Activated T-helper 2 cell treated with anti-CD3 and anti-CD28 coated beads, Interferon-gamma antibody, Interleukin-2, Interleukin-4, amounts not matched to agents 10 μg/mL and 5 μg/mL and 100 μg/mL, durations not matched to agents 14 hours and 24 hours and 36 hours (primary cell): Measurements from ENCODE around the gene MAS1L. TPM values are rescaled to one million over a fixed set of nuclear protein-coding genes. Genes with fewer than 3 reads are reported as not detected.

Source experiments
- DNase-seq: peaks from one replicate; pipeline ENCODE4 v3.0.0; 2021; ENCODE audit warnings: low spot score
- H3K27ac Mint-ChIP-seq: one replicate; pipeline ENCODE4 v1.8.0; 2021; ENCODE audit warnings: mixed read lengths
- H3K27me3 Mint-ChIP-seq: one replicate; pipeline ENCODE4 v1.8.0; 2021; ENCODE audit warnings: low read depth, mixed read lengths
- H3K36me3 Mint-ChIP-seq: one replicate; pipeline ENCODE4 v1.8.0; 2021; ENCODE audit warnings: low read depth, mixed read lengths
- H3K4me1 Mint-ChIP-seq: one replicate; pipeline ENCODE4 v1.8.0; 2021; ENCODE audit warnings: low read depth, mixed read lengths
- H3K4me3 Mint-ChIP-seq: one replicate; pipeline ENCODE4 v1.8.0; 2021; ENCODE audit warnings: low read depth, mild to moderate bottlenecking, moderate library complexity, mixed read lengths
- H3K9me3 Mint-ChIP-seq: one replicate; pipeline ENCODE4 v1.8.0; 2021; ENCODE audit warnings: mixed read lengths
- intact Hi-C: fragments of 100-400 bp; cut with micrococcal nuclease; formaldehyde crosslinking; loops from one replicate; pipeline ENCODE4 v1.15.1; 2023
- total RNA-seq: library from RNA; stranded (reverse); gene quantifications from 2 replicates; pipeline ENCODE4 v1.2.3, GENCODE V29; 2022

Gene MAS1L
- total RNA-seq, 1 donor from 2014 or later, result not detected

DNA sequence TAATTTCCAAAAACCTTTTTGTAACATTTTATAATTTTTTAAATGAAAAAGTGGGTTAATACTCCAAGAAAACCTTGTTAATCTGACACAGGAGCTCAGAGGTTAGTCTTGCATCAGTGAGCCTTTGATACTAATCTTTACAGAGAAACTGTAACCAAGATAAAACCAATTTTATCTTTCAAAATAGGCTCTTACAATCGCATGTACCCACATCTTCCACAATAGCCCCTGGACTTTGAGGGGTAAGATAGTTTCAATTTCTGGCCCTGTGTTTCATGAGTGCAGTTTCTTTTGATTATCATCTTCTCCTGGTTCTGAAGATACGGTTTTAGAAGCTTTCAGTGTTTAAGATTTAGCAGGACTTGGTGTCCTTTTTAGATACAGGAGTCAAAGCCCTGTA, 34.5 kb upstream of the MAS1L start:
- H3K36me3 Mint-ChIP-seq, result no peaks in the 10 kb centered on the region
- H3K4me3 Mint-ChIP-seq, result no peak overlapping the region
- no peak for DNase-seq
- no peak overlapping the region for H3K27ac Mint-ChIP-seq
- no peaks in the 10 kb centered on the region for H3K4me1 Mint-ChIP-seq
- intact Hi-C loops, result no loop called here
- peaks cover 29% of the 10 kb centered on the region for H3K27me3 Mint-ChIP-seq
- H3K9me3 Mint-ChIP-seq, result no peaks in the 10 kb centered on the region

DNA sequence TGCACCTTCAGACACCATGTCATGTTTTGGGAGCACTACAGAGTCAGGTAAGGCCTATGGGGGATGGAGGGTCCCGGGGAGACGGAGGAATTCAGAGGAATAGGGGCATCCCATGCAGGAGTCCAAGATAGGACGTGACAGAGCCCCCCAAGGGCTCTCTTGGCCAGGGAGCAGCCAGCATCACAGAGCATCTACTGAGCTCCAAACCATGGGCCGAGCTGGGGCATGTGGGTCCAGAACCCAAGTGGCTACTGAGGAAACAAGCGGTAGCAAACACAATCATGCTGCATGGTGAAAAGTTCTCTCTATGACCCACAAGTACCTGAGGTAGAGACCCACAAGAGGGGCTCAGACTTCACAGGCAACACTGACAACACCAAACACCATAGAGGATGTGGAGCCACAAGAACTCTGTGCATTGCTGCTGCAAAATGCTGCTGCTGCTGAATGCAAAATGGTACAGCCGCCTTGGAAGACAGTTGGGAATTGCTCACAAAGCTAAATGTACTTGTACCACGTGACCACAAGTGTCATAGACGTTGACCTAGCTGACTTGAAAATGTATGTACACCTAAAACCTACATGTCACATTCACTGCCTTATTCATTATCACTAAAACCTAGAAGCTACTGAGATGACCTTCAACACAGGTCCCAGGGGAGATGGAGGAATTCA, 33.4 kb upstream of the MAS1L start:
- no peak for DNase-seq

DNA sequence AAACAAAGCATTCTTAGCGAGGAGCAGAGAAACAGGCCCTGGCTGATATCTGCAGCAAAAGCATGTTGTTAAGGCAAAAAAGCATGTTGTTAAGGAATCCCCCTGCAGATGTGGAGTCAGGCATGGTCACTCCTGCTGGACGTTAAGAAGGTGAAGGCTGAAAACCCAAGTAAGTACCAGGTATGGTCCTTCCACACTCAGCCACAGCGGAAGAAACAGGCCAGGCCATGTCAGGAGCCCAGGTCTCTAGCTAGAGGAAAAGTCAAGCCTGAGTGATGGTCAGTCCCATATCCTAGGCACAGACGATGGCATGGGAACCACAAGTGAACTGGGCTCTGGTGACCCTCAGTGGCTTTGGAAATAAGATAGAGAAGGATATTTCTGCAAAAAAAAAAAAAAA, 32.5 kb upstream of the MAS1L start:
- Mint-ChIP-seq H3K4me1 (peaks cover 7% of the 10 kb centered on the region), H3K9me3 (no peaks in the 10 kb centered on the region), H3K36me3 (no peaks in the 10 kb centered on the region), H3K27me3 (peaks cover 28% of the 10 kb centered on the region), H3K4me3 (no peak overlapping the region), H3K27ac (no peak overlapping the region)
- DNase-seq, result no peak
- intact Hi-C loops, result no loop called here

More for the DNA sequence above, 33.4 kb upstream of the MAS1L start:
- Mint-ChIP-seq H3K27me3 (peaks cover 33% of the 10 kb centered on the region), H3K27ac (no peak overlapping the region), H3K4me1 (peaks cover 2% of the 10 kb centered on the region), H3K36me3 (no peaks in the 10 kb centered on the region), H3K4me3 (no peak overlapping the region), H3K9me3 (no peaks in the 10 kb centered on the region)
- intact Hi-C loops, result no loop called here

DNA sequence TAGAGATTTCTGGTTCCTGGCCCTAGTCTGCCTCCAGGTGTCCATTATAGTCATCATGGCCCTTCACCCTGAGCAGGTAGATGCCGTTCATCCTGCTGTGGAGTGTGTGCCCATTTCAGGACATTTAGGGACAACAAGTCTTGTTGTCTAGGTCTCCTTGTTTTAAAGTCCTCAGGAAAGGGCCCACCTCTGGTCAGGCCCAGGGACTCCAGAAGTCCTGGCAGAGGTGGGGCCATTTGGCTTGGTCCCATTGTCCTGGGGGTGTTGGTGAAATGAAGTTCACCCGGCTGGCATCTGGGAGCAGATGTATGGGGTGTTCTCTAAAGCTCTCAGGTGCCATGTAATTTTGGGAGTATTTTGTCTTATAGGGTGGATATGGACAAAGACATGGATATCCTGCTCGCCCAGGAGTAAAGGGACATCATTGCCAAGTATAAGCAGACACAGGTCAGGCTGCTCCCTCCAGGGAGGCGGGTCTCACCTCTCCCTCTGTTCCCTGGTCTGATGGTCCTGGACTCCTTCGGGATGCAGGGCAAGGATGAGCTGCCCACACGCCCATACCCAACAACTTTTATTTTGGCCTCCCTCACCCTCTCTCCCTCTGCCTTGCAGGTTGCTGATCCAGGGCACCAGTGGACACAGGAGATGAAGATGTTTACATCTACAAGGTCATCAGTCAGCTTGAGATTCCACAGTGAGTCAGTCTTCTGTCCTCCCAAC, 31.7 kb upstream of the MAS1L start:
- Mint-ChIP-seq H3K27me3 (peaks cover 27% of the 10 kb centered on the region), H3K4me3 (no peak overlapping the region), H3K27ac (no peak overlapping the region), H3K9me3 (no peaks in the 10 kb centered on the region), H3K4me1 (peaks cover 7% of the 10 kb centered on the region), H3K36me3 (no peaks in the 10 kb centered on the region)
- intact Hi-C loops, result no loop called here
- DNase-seq, result no peak

DNA sequence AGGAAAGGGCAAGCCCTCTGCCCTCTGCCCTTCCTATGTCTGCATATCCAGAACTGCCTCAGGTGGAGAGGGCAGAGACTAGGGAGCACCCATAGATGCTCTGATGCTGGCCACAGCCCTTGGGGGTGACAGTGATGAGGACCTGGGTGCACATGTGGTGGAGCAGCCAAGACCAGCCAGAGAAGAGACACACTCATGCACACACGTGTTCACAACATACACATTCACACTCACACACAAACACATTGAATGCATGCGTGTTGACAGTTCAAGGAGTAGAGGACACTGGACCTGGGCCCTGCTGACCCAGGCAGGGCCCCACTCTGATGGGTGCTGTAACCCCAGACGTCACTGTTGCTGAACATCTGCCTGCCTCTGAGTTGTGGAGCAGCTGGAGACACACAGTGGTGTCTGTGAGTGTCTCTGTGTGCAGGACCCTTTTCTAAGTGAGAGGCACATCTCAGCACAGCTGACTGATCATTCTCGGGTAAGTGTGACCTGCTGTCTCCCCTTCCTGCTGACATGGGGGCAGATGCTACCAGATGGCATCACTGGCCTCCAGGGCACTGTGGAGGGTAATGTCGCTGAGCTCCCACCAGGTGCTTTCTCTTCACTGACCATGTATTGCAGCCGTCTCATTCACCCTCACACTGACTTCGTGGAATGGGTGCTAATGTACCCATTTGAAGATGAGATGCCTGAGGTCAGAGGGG, 30.1 kb upstream of the MAS1L start:
- no peak for DNase-seq
- Mint-ChIP-seq H3K4me3 (no peak overlapping the region), H3K36me3 (no peaks in the 10 kb centered on the region), H3K27ac (no peak overlapping the region), H3K4me1 (peaks cover 7% of the 10 kb centered on the region), H3K27me3 (peaks cover 24% of the 10 kb centered on the region), H3K9me3 (no peaks in the 10 kb centered on the region)
- intact Hi-C loops, result no loop called here

DNA sequence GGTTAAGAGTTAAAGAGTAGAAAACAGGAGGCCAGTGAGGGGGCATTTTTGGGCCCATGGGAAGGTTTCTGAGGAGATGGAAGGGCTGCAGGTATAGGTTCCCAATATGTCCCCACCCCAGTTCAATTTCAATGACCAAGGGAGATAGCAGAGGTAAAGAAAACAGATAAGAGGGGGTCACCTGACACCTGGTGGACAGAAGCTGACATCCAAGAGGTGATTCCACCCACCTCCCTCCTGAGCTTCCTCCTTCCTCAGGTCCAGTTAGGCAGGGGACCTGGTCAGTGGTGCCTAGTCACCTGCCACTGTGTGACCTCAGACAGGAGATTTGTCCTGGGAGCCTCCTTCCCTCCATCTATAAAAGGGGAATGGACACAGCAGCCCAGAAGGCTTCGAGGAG, 29.5 kb upstream of the MAS1L start:
- intact Hi-C loops, result no loop called here
- Mint-ChIP-seq H3K36me3 (no peaks in the 10 kb centered on the region), H3K4me1 (peaks cover 7% of the 10 kb centered on the region), H3K27me3 (peaks cover 22% of the 10 kb centered on the region), H3K27ac (no peak overlapping the region), H3K9me3 (no peaks in the 10 kb centered on the region), H3K4me3 (no peak overlapping the region)
- no peak for DNase-seq

DNA sequence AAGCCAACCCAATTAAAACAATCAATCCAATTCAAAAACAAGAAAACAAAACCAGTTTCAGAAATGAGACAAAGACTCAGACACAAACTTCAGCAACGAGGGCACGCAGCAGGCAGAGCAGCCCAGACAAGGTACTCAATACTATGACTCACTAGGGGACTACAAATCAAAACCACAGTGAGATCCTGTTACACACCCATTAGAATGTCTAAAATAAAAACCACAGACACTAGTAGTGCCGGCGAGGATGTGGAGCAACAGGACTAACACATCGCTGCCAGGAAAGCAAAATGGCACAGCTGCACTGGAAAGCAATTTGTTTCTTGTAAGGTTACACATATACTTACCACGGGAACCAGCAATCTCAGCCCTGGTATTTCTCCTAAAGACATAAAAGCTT, 28.4 kb upstream of the MAS1L start:
- H3K4me1 Mint-ChIP-seq, result peaks cover 7% of the 10 kb centered on the region
- no peak overlapping the region for H3K4me3 Mint-ChIP-seq
- H3K36me3 Mint-ChIP-seq, result no peaks in the 10 kb centered on the region
- H3K9me3 Mint-ChIP-seq, result no peaks in the 10 kb centered on the region
- DNase-seq, result no peak
- H3K27ac Mint-ChIP-seq, result no peak overlapping the region
- peaks cover 20% of the 10 kb centered on the region for H3K27me3 Mint-ChIP-seq
- intact Hi-C loops, result no loop called here

DNA sequence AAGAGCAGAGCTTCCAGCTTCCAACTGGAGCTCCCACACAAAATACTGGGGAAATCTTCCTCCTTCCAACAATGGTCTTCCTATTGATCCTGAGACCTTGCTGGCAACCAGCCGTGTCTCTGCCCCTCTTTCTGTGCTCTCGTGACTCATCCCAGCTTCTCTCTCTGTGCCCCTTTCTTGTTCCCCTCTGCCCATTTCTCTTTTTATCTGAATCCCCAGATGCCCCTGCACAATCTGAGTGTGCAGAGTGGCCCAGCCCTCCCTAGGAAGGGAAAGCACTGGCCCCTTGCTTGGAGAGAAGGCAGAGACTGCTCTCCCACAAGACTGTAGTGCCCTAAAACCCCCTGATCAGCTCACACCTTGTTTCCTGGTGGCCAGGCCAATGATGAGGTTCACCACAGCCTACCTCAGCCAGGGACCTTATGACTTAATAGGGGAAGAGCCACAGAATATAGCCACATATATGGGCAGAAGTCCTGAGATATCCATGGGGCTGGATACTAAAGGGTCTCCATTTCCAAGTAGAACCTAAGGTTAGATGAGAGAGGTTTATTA, 23.1 kb upstream of the MAS1L start:
- no peaks in the 10 kb centered on the region for H3K9me3 Mint-ChIP-seq
- peaks cover 23% of the 10 kb centered on the region for H3K27me3 Mint-ChIP-seq
- no peak overlapping the region for H3K27ac Mint-ChIP-seq
- H3K4me3 Mint-ChIP-seq, result no peak overlapping the region
- H3K4me1 Mint-ChIP-seq, result peaks cover 1% of the 10 kb centered on the region
- intact Hi-C loops, result no loop called here
- no peaks in the 10 kb centered on the region for H3K36me3 Mint-ChIP-seq
- DNase-seq, result no peak

DNA sequence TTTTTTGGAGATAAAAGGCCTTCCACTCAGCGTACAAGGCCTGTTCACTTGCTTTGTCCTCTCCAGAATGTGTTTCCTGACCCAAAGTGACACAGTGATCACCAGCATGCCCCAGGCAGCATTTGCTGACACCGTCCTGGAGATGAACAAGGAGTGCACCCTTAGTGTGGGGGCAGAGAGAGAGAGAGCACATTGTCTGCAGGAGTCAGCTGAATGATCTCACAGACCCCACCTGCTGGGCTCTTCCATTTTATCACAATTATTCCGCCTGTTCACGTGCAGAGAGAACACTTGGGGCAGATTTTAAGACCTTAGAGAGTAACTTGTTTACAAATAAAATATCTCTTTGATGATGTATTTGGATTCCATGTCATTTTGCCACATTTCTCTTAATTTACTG, 22.4 kb upstream of the MAS1L start:
- DNase-seq, result no peak
- Mint-ChIP-seq H3K9me3 (no peaks in the 10 kb centered on the region), H3K4me3 (no peak overlapping the region), H3K27ac (no peak overlapping the region), H3K36me3 (no peaks in the 10 kb centered on the region), H3K27me3 (peaks cover 23% of the 10 kb centered on the region), H3K4me1 (no peaks in the 10 kb centered on the region)
- intact Hi-C loops, result no loop called here

DNA sequence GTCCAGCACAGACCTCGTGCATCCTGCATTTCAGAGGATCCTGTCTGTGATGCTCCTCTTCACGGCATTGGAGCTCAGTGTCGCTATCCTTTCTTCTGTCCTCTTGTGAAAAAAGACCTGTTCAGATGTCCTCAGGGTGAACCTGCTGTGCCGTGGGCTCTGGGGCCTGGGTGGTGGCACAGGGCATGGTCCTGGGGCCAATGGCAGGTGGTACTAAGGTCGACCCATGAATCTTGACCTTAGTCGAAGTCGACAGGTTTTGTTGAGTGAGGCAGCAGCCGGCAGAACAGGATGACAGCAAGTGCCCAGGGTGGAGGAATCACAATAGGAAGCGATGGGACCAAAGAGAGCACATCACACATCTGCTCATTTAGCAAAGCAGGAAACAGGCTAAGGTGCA, 22.0 kb upstream of the MAS1L start:
- Mint-ChIP-seq H3K4me3 (no peak overlapping the region), H3K9me3 (no peaks in the 10 kb centered on the region), H3K27me3 (peaks cover 20% of the 10 kb centered on the region), H3K27ac (no peak overlapping the region), H3K4me1 (no peaks in the 10 kb centered on the region), H3K36me3 (no peaks in the 10 kb centered on the region)
- DNase-seq, result no peak
- intact Hi-C loops, result no loop called here

DNA sequence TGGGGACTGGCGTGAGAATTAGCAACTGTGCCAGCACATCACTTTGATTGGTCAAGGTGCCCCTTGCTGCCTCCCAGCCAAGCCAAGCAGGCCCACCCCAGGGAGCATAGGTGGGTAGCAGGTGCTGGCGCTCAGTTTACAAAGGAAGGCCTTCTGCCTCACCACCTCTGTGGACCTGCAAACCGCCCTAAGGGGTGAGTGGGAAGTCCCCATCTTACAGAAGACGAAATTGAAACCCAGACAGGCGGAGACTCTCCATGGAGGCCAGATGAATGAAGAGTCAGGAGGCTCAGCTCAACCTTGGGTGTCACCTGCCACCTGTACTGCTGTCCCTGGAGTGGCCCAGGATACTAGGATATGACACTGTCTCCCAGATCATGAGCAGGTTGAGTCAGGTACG, 21.5 kb upstream of the MAS1L start:
- H3K4me1 Mint-ChIP-seq, result no peaks in the 10 kb centered on the region
- H3K36me3 Mint-ChIP-seq, result no peaks in the 10 kb centered on the region
- intact Hi-C loops, result no loop called here
- no peak for DNase-seq
- no peak overlapping the region for H3K27ac Mint-ChIP-seq
- H3K4me3 Mint-ChIP-seq, result no peak overlapping the region
- H3K27me3 Mint-ChIP-seq, result peaks cover 17% of the 10 kb centered on the region
- no peaks in the 10 kb centered on the region for H3K9me3 Mint-ChIP-seq

DNA sequence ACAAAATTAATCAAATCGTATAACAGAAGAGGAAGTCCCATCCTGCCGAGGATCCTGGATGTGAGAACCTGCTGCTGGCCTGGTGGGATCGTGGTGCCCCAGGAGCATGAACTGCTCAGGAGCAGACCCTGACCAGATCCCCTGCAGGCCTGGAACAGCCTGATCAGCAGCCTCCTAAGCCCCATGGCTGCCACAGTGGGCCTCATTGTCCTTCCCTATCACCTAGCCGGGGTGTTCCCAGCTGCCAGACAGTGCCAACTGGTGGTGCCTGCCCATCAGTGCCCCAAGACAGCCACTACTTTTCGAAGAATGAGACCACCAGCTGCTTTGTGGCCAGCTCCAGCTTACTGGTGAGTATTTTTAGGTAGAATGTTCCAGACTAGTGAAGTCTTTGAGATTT, 19.6 kb upstream of the MAS1L start:
- no peaks in the 10 kb centered on the region for H3K36me3 Mint-ChIP-seq
- DNase-seq, result no peak
- no peaks in the 10 kb centered on the region for H3K4me1 Mint-ChIP-seq
- intact Hi-C loops, result no loop called here
- H3K4me3 Mint-ChIP-seq, result no peak overlapping the region
- H3K9me3 Mint-ChIP-seq, result no peaks in the 10 kb centered on the region
- H3K27ac Mint-ChIP-seq, result no peak overlapping the region
- H3K27me3 Mint-ChIP-seq, result peaks cover 16% of the 10 kb centered on the region
